ENCODE results near the gene MTCP1.

The MTCP1 gene

GRCh38 chrX:155070975-155071693 lies at the start of gene MTCP1, which contains the start of the genes BRCC3 and CMC4:
MTCP1 (minus strand) TSS chrX:155071136; CDS start chrX:155066010, 5,126 bp downstream.
BRCC3 (plus strand) TSS chrX:155071508; CDS start chrX:155071528, 20 bp downstream.
CMC4 (minus strand) TSS chrX:155071136; CDS start chrX:155064023, 7,113 bp downstream.
- peak; percentile 75 for DNase-seq

GRCh38 chrX:155115174-155115819 lies 44.4 kb upstream of the MTCP1 start:
- DNase-seq = no peak

- DNase-seq = no peak
Observed at GRCh38 chrX:155113097-155113496, 42.2 kb upstream of the MTCP1 start.

GRCh38 chrX:155112171-155112570 lies 41.2 kb upstream of the MTCP1 start:
- no peak for DNase-seq

- DNase-seq = no peak
Observed at GRCh38 chrX:155108427-155108826, 37.5 kb upstream of the MTCP1 start.

- no peak for DNase-seq
Observed at GRCh38 chrX:155105919-155106318, 35.0 kb upstream of the MTCP1 start.

GRCh38 chrX:155094468-155095061 lies 23.6 kb upstream of the MTCP1 start:
- DNase-seq = peak; percentile 2

GRCh38 chrX:155086961-155087735 lies 16.2 kb upstream of the MTCP1 start:
- DNase-seq = no peak

- DNase-seq = no peak
Observed at GRCh38 chrX:155086202-155086840, 15.4 kb upstream of the MTCP1 start.

GRCh38 chrX:155071694-155072280 lies 851 bp upstream of the MTCP1 start:
- no peak for DNase-seq

GRCh38 chrX:155070663-155070974 lies 317 bp downstream of the MTCP1 start:
- DNase-seq = no peak

- DNase-seq = peak; percentile 23
Observed at GRCh38 chrX:155070038-155070437, 898 bp downstream of the MTCP1 start.

GRCh38 chrX:155069414-155069813 lies 1.5 kb downstream of the MTCP1 start:
- DNase-seq = no peak

GRCh38 chrX:155068165-155068564 lies 2.8 kb downstream of the MTCP1 start:
- no peak for DNase-seq

GRCh38 chrX:155065035-155065734 lies 5.8 kb downstream of the MTCP1 start:
- DNase-seq = no peak

GRCh38 chrX:155061760-155062159 lies 9.2 kb downstream of the MTCP1 start:
- DNase-seq = no peak

GRCh38 chrX:155056877-155057792 lies 13.8 kb downstream of the MTCP1 start:
- peak; percentile 52 for DNase-seq

- DNase-seq = no peak
Observed at GRCh38 chrX:155056471-155056870, 14.5 kb downstream of the MTCP1 start.

- no peak for DNase-seq
Observed at GRCh38 chrX:155055494-155055893, 15.4 kb downstream of the MTCP1 start.

- no peak for DNase-seq
Observed at GRCh38 chrX:155054255-155054654, 16.7 kb downstream of the MTCP1 start.

GRCh38 chrX:155053656-155054055 lies 17.3 kb downstream of the MTCP1 start:
- no peak for DNase-seq
